HG03025 (cell line): ENCODE results near the gene PDE4A.
"Not testable (repeated sequence)": the region's sequence is repeated elsewhere in the genome, so short reads cannot be mapped to it uniquely, and the experiment has no call there.

ENCODE experiments used
- ATAC-seq: cut with Tn5 transposase; IDR thresholded peaks from one replicate; pipeline ENCODE4 v1.9.1; 2021; ENCODE audit warnings: mild to moderate bottlenecking, moderate library complexity; ENCODE audit not compliant: unreplicated experiment, low FRiP score

PDE4A gene

GRCh38 chr19:10461047-10461949, 41.0 kb downstream of the PDE4A start:
- no peak for ATAC-seq

DNA sequence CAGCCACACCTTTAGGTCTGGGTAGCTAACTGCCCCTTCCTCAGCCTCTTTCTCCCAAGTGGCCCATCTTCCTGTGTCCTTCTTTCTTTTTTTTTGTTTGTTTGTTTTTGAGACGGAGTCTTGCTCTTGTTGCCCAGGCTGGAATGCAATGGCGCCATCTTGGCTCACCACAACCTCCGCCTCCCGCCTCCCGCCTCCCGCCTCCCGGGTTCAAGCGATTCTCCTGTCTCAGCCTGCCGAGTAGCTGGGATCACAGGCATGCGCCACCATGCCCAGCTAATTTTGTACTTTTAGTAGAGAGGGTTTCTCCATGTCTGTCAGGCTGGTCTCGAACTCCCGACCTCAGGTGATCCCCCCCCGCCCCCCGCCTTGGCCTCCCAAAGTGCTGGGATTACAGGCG, 41.7 kb downstream of the PDE4A start:
- not testable (repeated sequence) for ATAC-seq

- ATAC-seq, result no peak
Measured at GRCh38 chr19:10462557-10462956, 42.2 kb downstream of the PDE4A start.

- ATAC-seq, result no peak
Measured at GRCh38 chr19:10464456-10464855, 44.1 kb downstream of the PDE4A start.

DNA sequence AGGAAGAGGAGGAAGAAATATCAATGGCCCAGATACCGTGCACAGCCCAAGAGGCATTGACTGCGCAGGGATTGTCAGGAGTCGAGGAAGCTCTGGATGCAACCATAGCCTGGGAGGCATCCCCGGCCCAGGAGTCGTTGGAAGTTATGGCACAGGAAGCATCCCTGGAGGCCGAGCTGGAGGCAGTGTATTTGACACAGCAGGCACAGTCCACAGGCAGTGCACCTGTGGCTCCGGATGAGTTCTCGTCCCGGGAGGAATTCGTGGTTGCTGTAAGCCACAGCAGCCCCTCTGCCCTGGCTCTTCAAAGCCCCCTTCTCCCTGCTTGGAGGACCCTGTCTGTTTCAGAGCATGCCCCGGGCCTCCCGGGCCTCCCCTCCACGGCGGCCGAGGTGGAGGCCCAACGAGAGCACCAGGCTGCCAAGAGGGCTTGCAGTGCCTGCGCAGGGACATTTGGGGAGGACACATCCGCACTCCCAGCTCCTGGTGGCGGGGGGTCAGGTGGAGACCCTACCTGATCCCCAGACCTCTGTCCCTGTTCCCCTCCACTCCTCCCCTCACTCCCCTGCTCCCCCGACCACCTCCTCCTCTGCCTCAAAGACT, 46.9 kb downstream of the PDE4A start:
- ATAC-seq, result no peak

- ATAC-seq, result no peak
Measured at GRCh38 chr19:10468133-10468532, 47.8 kb downstream of the PDE4A start.

DNA sequence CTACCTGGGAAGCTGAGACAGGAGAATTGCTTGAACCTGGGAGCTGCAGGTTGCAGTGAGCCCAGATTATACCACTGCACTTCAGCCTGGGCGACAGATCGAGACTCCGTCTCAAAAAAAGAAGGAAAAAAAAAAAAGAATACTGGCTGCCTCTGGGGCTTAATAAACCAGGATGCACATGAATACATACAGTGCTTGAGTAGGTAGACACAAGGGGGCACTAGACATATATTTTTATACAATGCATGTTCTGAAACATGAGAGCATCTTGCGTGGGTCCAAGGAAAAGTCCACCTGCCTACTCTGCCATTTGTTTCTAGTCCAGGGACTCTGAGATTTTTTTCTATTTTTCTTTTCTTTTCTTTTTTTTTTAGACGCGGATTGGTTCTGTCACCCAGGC, 51.6 kb downstream of the PDE4A start:
- ATAC-seq, result no peak

- no peak for ATAC-seq
Measured at GRCh38 chr19:10473192-10473591, 52.9 kb downstream of the PDE4A start.

- ATAC-seq, result no peak
Measured at GRCh38 chr19:10474962-10475451, 54.7 kb downstream of the PDE4A start.

DNA sequence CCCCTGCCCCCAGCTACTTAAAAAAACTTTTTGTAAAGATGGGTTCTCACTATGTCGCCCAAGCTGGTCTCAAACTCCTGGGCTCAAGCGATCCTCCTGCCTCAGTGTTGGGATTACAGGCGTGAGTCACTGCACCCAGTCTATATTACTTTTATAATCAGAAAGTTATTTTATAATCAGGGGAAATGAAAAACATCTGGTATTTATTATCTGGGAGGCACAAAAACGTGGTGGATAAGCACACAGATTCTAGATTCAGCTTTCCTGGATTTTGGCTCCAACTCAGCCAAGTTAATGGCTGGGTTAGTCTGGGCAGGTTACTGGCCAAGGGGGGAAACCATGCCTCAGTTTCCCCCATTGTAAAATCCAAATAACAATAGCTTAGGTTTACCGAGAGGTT, 58.1 kb downstream of the PDE4A start:
- ATAC-seq, result no peak

- no peak for ATAC-seq
Measured at GRCh38 chr19:10478903-10479384, 58.6 kb downstream of the PDE4A start.

GRCh38 chr19:10486551-10486950, 66.2 kb downstream of the PDE4A start:
- no peak for ATAC-seq

- ATAC-seq, result no peak
Measured at GRCh38 chr19:10491472-10492047, 71.2 kb downstream of the PDE4A start.

DNA sequence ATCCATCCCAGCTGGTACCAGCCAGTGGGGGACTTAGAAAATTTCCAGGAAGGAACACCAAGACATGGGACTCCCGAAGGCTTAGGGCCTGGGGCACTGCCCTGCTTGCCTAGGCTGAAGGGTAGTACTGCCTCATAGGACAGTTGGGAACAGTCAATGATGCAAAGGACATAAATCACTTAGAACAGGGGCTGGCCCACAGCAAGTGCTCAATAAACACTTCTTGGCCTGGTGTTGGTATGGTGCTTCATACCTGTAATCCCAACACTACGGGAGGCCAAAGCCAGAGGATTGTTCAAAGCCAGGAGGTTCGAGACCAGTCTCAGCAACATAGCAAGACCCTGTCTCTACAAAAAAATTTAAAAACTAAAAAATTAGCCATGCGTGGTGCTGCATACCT, 77.0 kb downstream of the PDE4A start:
- ATAC-seq, result no peak

- ATAC-seq, result no peak
Measured at GRCh38 chr19:10499550-10500246, 79.4 kb downstream of the PDE4A start.

GRCh38 chr19:10500247-10500592, 79.9 kb downstream of the PDE4A start:
- ATAC-seq, result no peak

DNA sequence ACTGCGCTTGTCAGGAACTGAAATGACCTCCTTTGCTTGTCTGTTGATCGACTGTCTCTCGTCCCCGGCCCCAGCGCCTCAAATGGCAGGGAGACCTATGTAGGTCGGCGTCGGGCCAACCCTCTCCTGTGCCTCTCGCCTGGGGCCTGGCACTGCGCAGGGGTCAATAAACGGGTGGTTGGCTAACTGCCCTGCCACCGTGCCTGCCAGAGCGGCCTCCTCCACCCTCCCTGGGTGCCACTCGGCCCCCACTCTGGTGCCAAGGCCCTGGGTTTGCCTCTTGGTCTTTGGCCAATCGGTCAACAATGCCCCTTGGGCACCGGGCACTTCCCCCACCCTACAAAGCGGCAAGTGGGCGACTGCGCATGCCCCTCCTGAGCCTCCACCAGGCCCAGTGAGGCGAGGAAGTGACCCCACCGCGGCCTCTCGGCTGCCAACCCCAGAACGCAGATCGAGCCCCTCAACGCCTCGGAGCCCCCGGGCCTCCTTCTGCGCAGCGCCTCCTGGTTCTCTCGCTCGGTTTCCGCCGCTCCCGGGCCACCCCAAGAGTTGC, 81.7 kb downstream of the PDE4A start:
- ATAC-seq, result peak; percentile 26

GRCh38 chr19:10502524-10503001, 82.2 kb downstream of the PDE4A start:
- peak; percentile 74 for ATAC-seq

GRCh38 chr19:10503002-10503789, 82.9 kb downstream of the PDE4A start, which contains the start of gene KEAP1:
Gene KEAP1 (minus strand): TSS chr19:10503356. CDS start chr19:10500033, 3,323 bp downstream.
- ATAC-seq, result peak; percentile 30
